HepG2 (cell line): ENCODE results near the gene CHDH. TPM values are rescaled to one million over a fixed set of nuclear protein-coding genes. Genes with fewer than 3 reads are reported as not detected.

Experiments
- ATAC-seq: fragments of 200-7000 bp; cut with Tn5 transposase; 3 replicates; pipeline ENCODE4 v1.9.1; 2020; ENCODE audit warnings: mild to moderate bottlenecking, moderate library complexity
- BruUV-seq: library from RNA; stranded (reverse); fragments of 400-500 nt; replicated peaks from 2 replicates; lab custom pipeline; 2021; lab: Mats Ljungman, UMichigan
- CTCF ChIA-PET: fragments of 300-600 bp; formaldehyde crosslinking; extraction: SDS; loops from one replicate; lab custom pipeline; 2021; ENCODE audit warnings: low total read pairs, inconsistent platforms, low intra/inter-chr PET ratio; lab: Yijun Ruan, JAX
- POLR2A ChIA-PET: fragments of 350-600 bp; sonication (Branson Sonifier 250); formaldehyde crosslinking; loops from one replicate; lab custom pipeline; 2020; ENCODE audit warnings: antibody characterized with exemption, inconsistent platforms; lab: Yijun Ruan, JAX
- DNase-seq: peaks from one replicate; pipeline ENCODE4 v3.0.0-alpha.2; 2015; ENCODE audit warnings: low spot score
- FAIRE-seq: peaks from 3 replicates; lab custom pipeline; 2011; peaks lifted over from hg19 to GRCh38; lab: Jason Lieb, UNC
- H2AFZ ChIP-seq: one replicate; pipeline ENCODE4 v1.6.1; 2011; ENCODE audit warnings: low read length, inconsistent platforms
- H3K27ac ChIP-seq: fragments of 300-600 bp; 3 replicates; pipeline ENCODE4 v1.8.0; 2011; ENCODE audit warnings: mixed run types, mild to moderate bottlenecking, mixed read lengths, low read length, inconsistent platforms; ENCODE audit not compliant: insufficient read depth; ENCODE audit errors: extremely low read length
- H3K27me3 ChIP-seq, 2 experiments: fragments of 200-600 bp in 1 of 2; 2 replicates in 1 of 2; 3 replicates in 1 of 2; pipeline versions ENCODE4 v1.6.0 to v1.8.0; 2011; ENCODE audit warnings: low read length in 2 of 2, mild to moderate bottlenecking in 2 of 2, moderate library complexity in 2 of 2, inconsistent platforms in 1 of 2; ENCODE audit not compliant: insufficient read depth in 2 of 2, control insufficient read depth in 1 of 2
- H3K36me3 ChIP-seq, 2 experiments: fragments of 200-600 bp in 1 of 2; replicated peaks in 1 of 2; 2 replicates in 1 of 2; 3 replicates in 1 of 2; pipeline versions ENCODE4 v1.5.1 to v1.8.0; 2011; ENCODE audit warnings: low read length in 2 of 2, inconsistent platforms in 1 of 2; ENCODE audit not compliant: insufficient read depth in 2 of 2, control insufficient read depth in 1 of 2
- H3K4me1 ChIP-seq: 2 replicates; pipeline ENCODE4 v1.5.1; 2012; ENCODE audit warnings: low read length, inconsistent platforms; ENCODE audit not compliant: insufficient read depth
- H3K4me2 ChIP-seq: 2 replicates; pipeline ENCODE4 v1.6.0; 2011; ENCODE audit warnings: low read depth, low read length, inconsistent platforms
- H3K4me3 ChIP-seq, 3 experiments: fragments of 200-600 bp in 1 of 3; sonication (generic), shearing (Covaris generic) in 1 of 3; replicated peaks in 1 of 3; 2 replicates each; pipeline ENCODE4 v1.5.1; 2011 to 2016; ENCODE audit warnings: low read length in 3 of 3, inconsistent platforms in 2 of 3, low read depth in 2 of 3, mild to moderate bottlenecking in 2 of 3, control low read depth in 1 of 3, mixed read lengths in 1 of 3; ENCODE audit not compliant: insufficient read depth in 1 of 3
- H3K79me2 ChIP-seq: one replicate; pipeline ENCODE4 v1.6.1; 2011; ENCODE audit warnings: low read length, inconsistent platforms; ENCODE audit not compliant: insufficient read depth
- H3K9ac ChIP-seq: 2 replicates; pipeline ENCODE4 v1.6.0; 2011; ENCODE audit warnings: mild to moderate bottlenecking, low read depth, low read length, inconsistent platforms; ENCODE audit not compliant: insufficient read depth
- H3K9me3 ChIP-seq: 2 replicates; pipeline ENCODE4 v1.5.1; 2012; ENCODE audit warnings: mild to moderate bottlenecking, low read length
- H4K20me1 ChIP-seq: 2 replicates; pipeline ENCODE4 v1.6.0; 2011; ENCODE audit warnings: inconsistent platforms, mild to moderate bottlenecking, low read length, moderate library complexity; ENCODE audit not compliant: insufficient read depth
- AGO2 ChIP-seq: fragments of 200-400 bp; formaldehyde crosslinking; optimal IDR thresholded peaks from 2 replicates; pipeline ENCODE3; 2017; ENCODE audit warnings: mild to moderate bottlenecking, low read depth, low read length, moderate library complexity
- ARNT2 ChIP-seq: sonication (generic); formaldehyde crosslinking; IDR thresholded peaks from 2 replicates; pipeline ENCODE4 v1.8.0; 2022; ENCODE audit warnings: mild to moderate bottlenecking, low read depth, missing genetic modification reagents, moderate library complexity
- CC2D1A ChIP-seq: sonication (generic); formaldehyde crosslinking; IDR thresholded peaks from 2 replicates; pipeline ENCODE4 v1.8.1; 2023; ENCODE audit warnings: mild to moderate bottlenecking, missing genetic modification reagents
- GLI4 ChIP-seq: sonication (generic); formaldehyde crosslinking; IDR thresholded peaks from 2 replicates; pipeline ENCODE4 v1.5.1; 2020; ENCODE audit warnings: missing genetic modification reagents, mild to moderate bottlenecking, moderate library complexity, borderline replicate concordance
- HDAC1 ChIP-seq: sonication (generic); formaldehyde crosslinking; IDR thresholded peaks from 2 replicates; pipeline ENCODE4 v1.5.1; 2020; ENCODE audit warnings: mild to moderate bottlenecking, missing genetic modification reagents
- MLLT10 ChIP-seq: sonication (generic); formaldehyde crosslinking; IDR thresholded peaks from 2 replicates; pipeline ENCODE4 v1.4.0; 2020; ENCODE audit warnings: missing genetic modification reagents
- MZF1 ChIP-seq: sonication (generic); formaldehyde crosslinking; IDR thresholded peaks from 2 replicates; pipeline ENCODE4 v1.8.1; 2023; ENCODE audit warnings: mild to moderate bottlenecking, missing genetic modification reagents, borderline replicate concordance
- PTBP1 ChIP-seq: fragments of 200-400 bp; formaldehyde crosslinking; IDR thresholded peaks from 2 replicates; pipeline ENCODE4 v1.6.1; 2018; ENCODE audit warnings: low read length, low read depth; ENCODE audit not compliant: poor library complexity, severe bottlenecking
- RBFOX2 ChIP-seq: fragments of 200-400 bp; formaldehyde crosslinking; IDR thresholded peaks from 2 replicates; pipeline ENCODE4 v1.6.1; 2017; ENCODE audit warnings: low read depth, mild to moderate bottlenecking, low read length
- ZFYVE20 ChIP-seq: sonication (generic); formaldehyde crosslinking; IDR thresholded peaks from 2 replicates; pipeline ENCODE4 v1.8.0; 2023; ENCODE audit warnings: low read depth, mild to moderate bottlenecking, moderate library complexity, missing genetic modification reagents, borderline replicate concordance
- ZNF44 ChIP-seq: sonication (generic); formaldehyde crosslinking; IDR thresholded peaks from 2 replicates; pipeline ENCODE4 v1.5.1; 2020; ENCODE audit warnings: mild to moderate bottlenecking, missing genetic modification reagents
- ZNF558 ChIP-seq: sonication (generic); formaldehyde crosslinking; IDR thresholded peaks from 2 replicates; pipeline ENCODE4 v1.9.0; 2022; ENCODE audit warnings: mild to moderate bottlenecking, missing genetic modification reagents, borderline replicate concordance
- ZNF75D ChIP-seq: sonication (generic); formaldehyde crosslinking; IDR thresholded peaks from 2 replicates; pipeline ENCODE4 v1.8.1; 2023; ENCODE audit warnings: missing genetic modification reagents, mild to moderate bottlenecking, borderline replicate concordance
- ZSCAN30 ChIP-seq: sonication (generic); formaldehyde crosslinking; IDR thresholded peaks from 2 replicates; pipeline ENCODE4 v1.5.0; 2020; ENCODE audit warnings: mild to moderate bottlenecking, missing genetic modification reagents
- WGBS: methylation state at CpG from one replicate; pipeline ENCODE4 v1.1.6; 2017; ENCODE audit warnings: low lambda C conversion rate; 5-methylcytosine and 5-hydroxymethylcytosine counted together
- in situ Hi-C: cut with HindIII; loops from 2 replicates; pipeline ENCODE4 v1.10.0; 2017; ENCODE audit warnings: low pct_unique_long_range_greater_than_20kb; ENCODE audit not compliant: extremely low pct_ligation_motif_present
- intact Hi-C: fragments of 100-400 bp; cut with micrococcal nuclease; formaldehyde crosslinking; loops from one replicate; pipeline ENCODE4 v1.10.0; 2022; ENCODE audit not compliant: unreplicated experiment
- polyA plus RNA-seq, 8 experiments: library from polyadenylated mRNA; depleted of rRNA in 3 of 8; stranded (reverse) in 7 of 8; unstranded in 1 of 8; fragments of >200 nt; fragmentation: Illumina TruSeq in 4 of 8; extraction: Trizol in 4 of 8; gene quantifications; 2 replicates each; pipeline versions ENCODE4 v1.2.1 to v1.2.3, GENCODE V29; 2011 to 2016; ENCODE audit warnings: low read depth in 4 of 8, missing spikeins in 1 of 8, mixed read lengths in 1 of 8; ENCODE audit not compliant: insufficient read depth in 1 of 8
- total RNA-seq, 5 experiments: library from RNA; depleted of rRNA; stranded (reverse); fragments of >200 nt; fragmentation: Illumina TruSeq; extraction: Trizol; gene quantifications; 2 replicates each; pipeline ENCODE4 v1.2.3, GENCODE V29; 2016; ENCODE audit warnings: low read depth in 1 of 5
- TF ChIP-seq, protein P1 (sequence below): sonication (generic); formaldehyde crosslinking; IDR thresholded peaks from 2 replicates; pipeline ENCODE4 v1.4.0; 2020; ENCODE audit warnings: missing genetic modification reagents
- TF ChIP-seq, protein P2 (sequence below): sonication (generic); formaldehyde crosslinking; IDR thresholded peaks from 2 replicates; pipeline ENCODE4 v1.4.0; 2020; ENCODE audit warnings: missing genetic modification reagents
- TF ChIP-seq, protein P3 (sequence below): sonication (generic); formaldehyde crosslinking; IDR thresholded peaks from 2 replicates; pipeline ENCODE4 v1.4.0; 2020; ENCODE audit warnings: missing genetic modification reagents, borderline replicate concordance
- TF ChIP-seq, protein P4 (sequence below): sonication (generic); formaldehyde crosslinking; IDR thresholded peaks from 2 replicates; pipeline ENCODE4 v1.9.0; 2021; ENCODE audit warnings: missing genetic modification reagents, mild to moderate bottlenecking, borderline replicate concordance

Gene CHDH
- total and polyA plus RNA-seq, 2 of the 13 experiments (the other 11 are each of a cell fraction or from before 2014, with no cell fraction given), result 28.1 to 48.9 TPM

DNA sequence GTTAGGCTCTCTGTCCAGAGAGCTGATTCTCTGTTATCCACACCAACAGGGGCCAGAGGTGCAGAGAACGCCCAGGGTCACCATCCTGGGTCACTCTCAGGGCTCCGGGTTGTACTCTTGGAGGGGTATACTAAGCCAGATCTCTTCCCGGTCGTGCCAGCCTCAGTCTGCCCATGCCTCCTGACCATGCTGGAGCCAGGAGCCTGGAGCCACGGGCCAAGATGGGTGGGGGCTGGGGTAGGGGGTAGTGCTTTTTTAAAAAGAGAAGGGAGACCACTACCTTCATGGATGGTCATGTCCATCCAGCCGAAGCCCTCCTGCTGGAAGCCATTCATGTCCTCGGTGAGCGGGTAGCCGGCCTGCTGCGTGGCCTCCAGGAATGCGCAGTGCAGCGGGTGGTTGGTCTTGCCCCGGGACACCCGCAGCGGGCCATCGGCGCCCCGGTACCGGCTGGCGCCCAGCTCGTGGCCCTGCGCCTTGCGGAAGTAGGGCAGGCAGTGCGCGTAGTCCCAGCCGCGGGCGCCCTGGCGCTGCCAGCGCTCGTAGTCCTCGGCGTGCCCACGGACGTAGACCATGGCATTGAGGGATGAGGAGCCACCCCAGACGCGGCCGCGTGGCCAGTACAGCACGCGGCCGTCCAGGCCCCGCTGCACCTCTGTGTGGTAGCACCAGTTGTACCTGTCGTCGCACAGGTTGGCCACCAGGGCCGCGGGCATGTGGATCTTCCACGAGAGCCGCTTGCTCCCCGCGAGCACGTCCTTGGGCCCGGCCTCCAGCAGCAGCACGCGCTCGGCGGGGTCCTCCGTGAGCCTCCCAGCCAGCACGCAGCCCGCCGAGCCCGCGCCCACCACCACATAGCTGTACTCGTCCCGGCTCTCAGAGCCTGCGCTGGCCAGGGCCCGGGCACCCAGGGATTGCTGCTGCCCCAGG lies 22.9 kb downstream of the CHDH start:
- Histone ChIP-seq H3K79me2 (peaks cover 44% of the 10 kb centered on the region), H3K4me3 (no peak overlapping the region), H3K27me3 (no peaks in the 10 kb centered on the region), H3K4me2 (no peak overlapping the region), H3K9ac (no peak overlapping the region), H3K4me1 (peaks cover 77% of the 10 kb centered on the region), H4K20me1 (peaks cover 52% of the 10 kb centered on the region), H2AFZ (no peak overlapping the region), H3K36me3 (peaks cover 50 to 99% of the 10 kb centered on the region in 2 experiments), H3K9me3 (no peaks in the 10 kb centered on the region), H3K27ac (no peak overlapping the region)
- intact Hi-C loops (no loop called here), in situ Hi-C loops (no loop called here)
- CTCF ChIA-PET, result no interaction called here
- TF ChIP-seq MLLT10 (CRISPR knock-in tag) (no peak), ZNF75D (CRISPR knock-in tag) (no peak), ARNT2 (CRISPR knock-in tag) (no peak), AGO2 (peak; percentile 93), ZNF558 (no peak), ZFYVE20 (no peak), PTBP1 (no peak), MZF1 (CRISPR knock-in tag) (no peak), ZNF44 (CRISPR knock-in tag) (no peak), RBFOX2 (peak; percentile 69; the same call in 1 of the 2 replicates), HDAC1 (CRISPR knock-in tag) (no peak), ZSCAN30 (CRISPR knock-in tag) (no peak), CC2D1A (CRISPR knock-in tag) (no peak), GLI4 (no peak)
- TF ChIP-seq, protein P1, sequence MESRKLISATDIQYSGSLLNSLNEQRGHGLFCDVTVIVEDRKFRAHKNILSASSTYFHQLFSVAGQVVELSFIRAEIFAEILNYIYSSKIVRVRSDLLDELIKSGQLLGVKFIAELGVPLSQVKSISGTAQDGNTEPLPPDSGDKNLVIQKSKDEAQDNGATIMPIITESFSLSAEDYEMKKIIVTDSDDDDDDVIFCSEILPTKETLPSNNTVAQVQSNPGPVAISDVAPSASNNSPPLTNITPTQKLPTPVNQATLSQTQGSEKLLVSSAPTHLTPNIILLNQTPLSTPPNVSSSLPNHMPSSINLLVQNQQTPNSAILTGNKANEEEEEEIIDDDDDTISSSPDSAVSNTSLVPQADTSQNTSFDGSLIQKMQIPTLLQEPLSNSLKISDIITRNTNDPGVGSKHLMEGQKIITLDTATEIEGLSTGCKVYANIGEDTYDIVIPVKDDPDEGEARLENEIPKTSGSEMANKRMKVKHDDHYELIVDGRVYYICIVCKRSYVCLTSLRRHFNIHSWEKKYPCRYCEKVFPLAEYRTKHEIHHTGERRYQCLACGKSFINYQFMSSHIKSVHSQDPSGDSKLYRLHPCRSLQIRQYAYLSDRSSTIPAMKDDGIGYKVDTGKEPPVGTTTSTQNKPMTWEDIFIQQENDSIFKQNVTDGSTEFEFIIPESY (CRISPR knock-in tag), result peak; percentile 97
- TF ChIP-seq, protein P2, sequence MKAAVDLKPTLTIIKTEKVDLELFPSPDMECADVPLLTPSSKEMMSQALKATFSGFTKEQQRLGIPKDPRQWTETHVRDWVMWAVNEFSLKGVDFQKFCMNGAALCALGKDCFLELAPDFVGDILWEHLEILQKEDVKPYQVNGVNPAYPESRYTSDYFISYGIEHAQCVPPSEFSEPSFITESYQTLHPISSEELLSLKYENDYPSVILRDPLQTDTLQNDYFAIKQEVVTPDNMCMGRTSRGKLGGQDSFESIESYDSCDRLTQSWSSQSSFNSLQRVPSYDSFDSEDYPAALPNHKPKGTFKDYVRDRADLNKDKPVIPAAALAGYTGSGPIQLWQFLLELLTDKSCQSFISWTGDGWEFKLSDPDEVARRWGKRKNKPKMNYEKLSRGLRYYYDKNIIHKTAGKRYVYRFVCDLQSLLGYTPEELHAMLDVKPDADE, result no peak
- TF ChIP-seq, protein P3, sequence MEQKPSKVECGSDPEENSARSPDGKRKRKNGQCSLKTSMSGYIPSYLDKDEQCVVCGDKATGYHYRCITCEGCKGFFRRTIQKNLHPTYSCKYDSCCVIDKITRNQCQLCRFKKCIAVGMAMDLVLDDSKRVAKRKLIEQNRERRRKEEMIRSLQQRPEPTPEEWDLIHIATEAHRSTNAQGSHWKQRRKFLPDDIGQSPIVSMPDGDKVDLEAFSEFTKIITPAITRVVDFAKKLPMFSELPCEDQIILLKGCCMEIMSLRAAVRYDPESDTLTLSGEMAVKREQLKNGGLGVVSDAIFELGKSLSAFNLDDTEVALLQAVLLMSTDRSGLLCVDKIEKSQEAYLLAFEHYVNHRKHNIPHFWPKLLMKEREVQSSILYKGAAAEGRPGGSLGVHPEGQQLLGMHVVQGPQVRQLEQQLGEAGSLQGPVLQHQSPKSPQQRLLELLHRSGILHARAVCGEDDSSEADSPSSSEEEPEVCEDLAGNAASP (CRISPR knock-in tag), result no peak
- TF ChIP-seq, protein P4, sequence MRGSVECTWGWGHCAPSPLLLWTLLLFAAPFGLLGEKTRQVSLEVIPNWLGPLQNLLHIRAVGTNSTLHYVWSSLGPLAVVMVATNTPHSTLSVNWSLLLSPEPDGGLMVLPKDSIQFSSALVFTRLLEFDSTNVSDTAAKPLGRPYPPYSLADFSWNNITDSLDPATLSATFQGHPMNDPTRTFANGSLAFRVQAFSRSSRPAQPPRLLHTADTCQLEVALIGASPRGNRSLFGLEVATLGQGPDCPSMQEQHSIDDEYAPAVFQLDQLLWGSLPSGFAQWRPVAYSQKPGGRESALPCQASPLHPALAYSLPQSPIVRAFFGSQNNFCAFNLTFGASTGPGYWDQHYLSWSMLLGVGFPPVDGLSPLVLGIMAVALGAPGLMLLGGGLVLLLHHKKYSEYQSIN (CRISPR knock-in tag), result no peak
- POLR2A ChIA-PET, result interaction anchor here (12.1 kb wide), 1 partner anchor 20 kb away, joined by 156 read pairs; the partner anchor contains the start of gene CHDH
- DNase-seq (no peak), FAIRE-seq (no peak), ATAC-seq (peak; percentile 40)
- no TSS peak for BruUV-seq
- WGBS, result 98% methylated on average over 10 of the region's 67 CpGs
